GM21515 (cell line): Measurements from ENCODE around the gene PUSL1.

ENCODE experiments used
- ATAC-seq: cut with Tn5 transposase; IDR thresholded peaks from one replicate; pipeline ENCODE4 v1.9.1; 2021; ENCODE audit not compliant: unreplicated experiment

The PUSL1 gene, protein sequence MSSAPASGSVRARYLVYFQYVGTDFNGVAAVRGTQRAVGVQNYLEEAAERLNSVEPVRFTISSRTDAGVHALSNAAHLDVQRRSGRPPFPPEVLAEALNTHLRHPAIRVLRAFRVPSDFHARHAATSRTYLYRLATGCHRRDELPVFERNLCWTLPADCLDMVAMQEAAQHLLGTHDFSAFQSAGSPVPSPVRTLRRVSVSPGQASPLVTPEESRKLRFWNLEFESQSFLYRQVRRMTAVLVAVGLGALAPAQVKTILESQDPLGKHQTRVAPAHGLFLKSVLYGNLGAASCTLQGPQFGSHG

GRCh38 chr1:1307923-1308755 is at the start of gene PUSL1, which contains the start of gene ACAP3:
PUSL1 (plus strand) TSS chr1:1308597; CDS start chr1:1308644, 47 bp downstream.
ACAP3 (minus strand) TSS chr1:1307930; CDS start chr1:1307815, 115 bp downstream.
- peak; percentile 50 for ATAC-seq

- ATAC-seq: no peak
Measured at GRCh38 chr1:1259119-1259488, 49.3 kb upstream of the PUSL1 start.

- ATAC-seq: no peak
Measured at GRCh38 chr1:1259540-1259939, 48.9 kb upstream of the PUSL1 start.

- ATAC-seq: no peak
Measured at GRCh38 chr1:1259951-1260600, 48.3 kb upstream of the PUSL1 start.

GRCh38 chr1:1260843-1261560 is 47.4 kb upstream of the PUSL1 start:
- no peak for ATAC-seq

DNA sequence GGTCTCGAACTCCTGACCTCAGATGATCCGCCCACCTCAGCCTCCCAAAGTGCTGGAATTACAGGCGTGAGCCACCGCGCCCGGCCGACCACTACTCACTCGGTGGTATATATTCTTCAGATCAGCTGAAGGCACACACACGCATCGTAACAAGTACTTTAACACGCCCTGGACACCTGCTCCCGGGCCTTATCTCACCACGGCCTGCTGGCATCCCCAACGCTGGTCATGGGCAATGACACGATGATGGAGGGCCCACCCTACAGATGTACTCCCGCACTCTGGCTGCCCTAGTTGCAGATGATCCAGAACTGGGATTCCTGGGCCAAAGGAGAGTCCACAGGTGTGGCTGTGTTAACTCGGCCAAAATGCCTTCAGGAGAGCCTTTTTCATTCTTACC is 46.3 kb upstream of the PUSL1 start:
- no peak for ATAC-seq

DNA sequence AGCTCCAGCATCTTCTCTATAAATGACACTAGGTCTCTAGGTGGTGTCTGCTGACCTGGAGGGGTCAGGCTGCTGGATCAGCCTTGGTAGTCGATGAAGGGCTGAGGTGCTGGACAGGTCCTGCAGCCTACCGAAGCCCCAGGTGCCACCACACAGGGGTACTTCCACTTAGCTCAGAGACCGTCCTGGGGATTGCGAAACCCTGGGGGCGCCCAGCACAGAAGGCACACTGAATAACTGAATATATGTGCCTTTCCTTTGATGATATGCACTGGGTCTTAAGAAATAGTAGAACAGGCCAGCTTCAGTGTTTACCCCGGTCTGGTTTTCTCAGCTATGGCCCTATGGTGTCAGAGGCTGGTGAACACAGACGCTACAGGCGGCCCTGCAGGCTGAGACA is 45.6 kb upstream of the PUSL1 start:
- no peak for ATAC-seq

- ATAC-seq: no peak
Measured at GRCh38 chr1:1264026-1264425, 44.4 kb upstream of the PUSL1 start.

DNA sequence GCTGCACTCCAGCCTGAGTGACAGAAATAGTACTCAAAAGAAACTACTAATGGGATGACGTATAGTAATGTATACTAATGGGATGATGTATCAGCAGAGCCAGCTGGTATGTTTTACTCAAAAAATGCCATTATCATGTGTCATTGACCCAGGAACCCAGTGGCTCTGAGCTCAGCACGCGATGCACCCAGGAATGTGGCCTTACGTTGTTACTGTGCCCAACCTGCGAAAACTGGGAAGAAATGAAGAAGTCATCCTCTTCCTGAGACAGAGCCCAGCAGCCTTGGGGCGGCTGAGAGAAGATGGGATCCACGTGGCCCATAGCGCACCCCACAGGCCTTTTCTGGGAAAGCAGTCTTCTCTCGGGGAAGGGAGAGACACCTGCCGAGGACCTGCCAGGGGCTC is 43.5 kb upstream of the PUSL1 start:
- ATAC-seq: no peak

- no peak for ATAC-seq
Measured at GRCh38 chr1:1267488-1268283, 40.7 kb upstream of the PUSL1 start.

DNA sequence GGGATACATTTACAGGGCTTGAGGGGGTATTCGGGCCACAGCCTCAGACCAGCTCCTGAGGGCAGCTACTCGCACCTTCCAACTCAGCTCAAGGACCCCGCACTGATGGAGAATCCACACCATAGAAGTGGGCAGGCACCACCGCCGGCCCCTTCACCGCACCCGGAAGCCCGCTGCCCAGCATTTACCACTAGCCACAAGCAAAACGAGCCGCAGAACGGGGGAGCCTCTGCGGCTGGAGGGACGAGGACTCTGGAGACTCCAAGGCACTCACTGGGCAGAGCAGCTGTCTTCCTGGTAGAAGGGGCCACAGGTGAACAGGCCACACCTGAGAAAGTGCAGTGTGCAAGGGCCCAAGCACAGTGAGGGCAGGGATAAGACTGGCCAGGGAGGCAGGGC is 40.1 kb upstream of the PUSL1 start:
- ATAC-seq: no peak

GRCh38 chr1:1270813-1271212 is 37.6 kb upstream of the PUSL1 start:
- ATAC-seq: no peak

DNA sequence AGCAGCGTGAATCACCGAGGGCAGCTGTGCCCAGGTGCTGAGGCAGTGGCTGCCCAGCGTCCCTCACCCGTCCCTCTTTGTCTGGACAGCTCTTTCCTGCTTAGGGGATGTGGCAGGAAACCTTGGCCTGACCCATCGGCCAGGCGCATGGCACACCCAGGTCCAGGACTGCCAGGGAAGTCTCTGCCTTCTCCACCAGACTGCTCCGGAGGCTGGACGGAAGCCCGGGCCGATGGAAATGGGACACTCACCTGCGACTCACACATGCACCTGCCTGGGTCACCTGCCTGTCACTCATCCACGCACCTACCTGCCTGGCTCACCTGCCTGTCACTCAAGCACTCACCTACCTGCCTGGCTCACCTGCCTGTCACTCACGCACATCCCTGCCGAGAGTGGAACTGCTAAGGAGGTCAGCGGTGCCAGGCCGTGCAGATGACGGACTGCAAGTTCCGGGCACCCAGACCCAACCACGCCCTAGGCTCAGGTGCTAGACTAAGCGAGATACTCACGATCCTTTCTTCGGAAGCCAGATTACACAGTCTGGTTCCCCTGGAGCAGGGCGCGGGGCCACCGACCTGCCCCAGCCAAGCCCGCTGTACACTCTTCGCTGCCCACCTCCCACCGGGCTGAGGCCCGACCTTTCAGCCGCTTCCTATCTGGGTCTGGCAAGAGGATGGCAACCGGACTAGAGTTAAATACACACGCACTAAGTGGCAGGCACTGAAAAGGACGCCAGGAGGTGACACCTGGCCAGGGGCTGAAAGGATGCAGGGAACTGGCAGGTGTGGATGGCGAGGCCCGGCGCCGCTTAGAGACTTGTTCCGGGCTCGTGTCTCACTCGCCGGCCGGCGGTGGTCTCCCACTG is 35.8 kb upstream of the PUSL1 start:
- ATAC-seq: peak; percentile 10

- ATAC-seq: peak; percentile 18
Measured at GRCh38 chr1:1273209-1273511, 35.2 kb upstream of the PUSL1 start.

GRCh38 chr1:1273512-1274298 is 34.7 kb upstream of the PUSL1 start, which contains the start of gene UBE2J2:
UBE2J2 (minus strand) TSS chr1:1273854; CDS start chr1:1267992, 5,862 bp downstream.
- ATAC-seq: peak; percentile 65

GRCh38 chr1:1274299-1274930 is 34.0 kb upstream of the PUSL1 start:
- ATAC-seq: no peak

DNA sequence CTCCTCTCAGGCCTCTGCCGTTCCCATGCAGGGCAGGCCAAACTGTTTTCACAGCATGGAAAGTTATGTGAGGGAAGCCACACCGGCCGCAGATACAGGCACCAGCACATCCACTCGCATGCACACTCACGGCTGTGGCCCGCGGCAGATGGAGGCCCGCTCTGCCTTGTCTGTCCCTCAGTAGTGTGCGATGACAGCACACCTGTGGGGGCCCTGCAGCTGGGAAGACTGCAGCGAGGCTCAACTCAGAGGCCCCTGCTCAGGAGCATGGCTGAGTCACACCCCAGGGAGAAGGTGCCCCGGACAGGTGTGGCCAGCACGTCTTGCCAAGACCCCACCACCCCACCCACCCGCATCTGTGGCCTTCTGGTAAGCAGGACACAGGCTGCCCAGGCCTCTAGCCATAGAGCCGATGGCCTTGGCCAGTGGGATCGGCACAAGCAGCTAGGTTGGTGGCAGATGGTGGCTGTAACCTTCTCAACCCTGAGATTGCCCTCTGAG is 33.4 kb upstream of the PUSL1 start:
- ATAC-seq: no peak

- ATAC-seq: no peak
Measured at GRCh38 chr1:1275836-1276235, 32.6 kb upstream of the PUSL1 start.
